Type B pancreatic cell (in vitro differentiated cells): Measurements from ENCODE around the gene CD244. TPM values are rescaled to one million over a fixed set of nuclear protein-coding genes. Genes with fewer than 3 reads are reported as not detected.

Experiments
- DNase-seq: peaks from one replicate; pipeline ENCODE4 v3.0.0; 2021; ENCODE audit warnings: mixed read lengths; ENCODE audit not compliant: unreplicated experiment; ENCODE audit errors: extremely low spot score
- H3K27ac Mint-ChIP-seq: 2 replicates; pipeline ENCODE4 v1.8.0; 2021; ENCODE audit warnings: mild to moderate bottlenecking, mixed read lengths
- H3K27me3 Mint-ChIP-seq: 2 replicates; pipeline ENCODE4 v1.8.0; 2021; ENCODE audit warnings: mixed read lengths
- H3K36me3 Mint-ChIP-seq: 2 replicates; pipeline ENCODE4 v1.8.0; 2021; ENCODE audit warnings: mixed read lengths
- H3K4me1 Mint-ChIP-seq: one replicate; pipeline ENCODE4 v1.8.0; 2021; ENCODE audit warnings: mixed read lengths; ENCODE audit not compliant: unreplicated experiment
- H3K4me3 Mint-ChIP-seq: 2 replicates; pipeline ENCODE4 v1.8.0; 2021; ENCODE audit warnings: mild to moderate bottlenecking, mixed read lengths
- H3K9me3 Mint-ChIP-seq: 2 replicates; pipeline ENCODE4 v1.8.0; 2021; ENCODE audit warnings: mixed read lengths
- CTCF ChIP-seq: fragments of 200-600 bp; sonication (generic); conservative IDR thresholded peaks from 2 replicates; pipeline ENCODE4 v1.5.0; 2021; ENCODE audit warnings: antibody characterized with exemption, mild to moderate bottlenecking
- total RNA-seq: library from RNA; stranded (reverse); gene quantifications from 2 replicates; pipeline ENCODE4 v1.2.1, GENCODE V29; 2021; ENCODE audit warnings: low replicate concordance

Gene CD244
- total RNA-seq, 1 donor from 2014 or later: 0.56 TPM

DNA sequence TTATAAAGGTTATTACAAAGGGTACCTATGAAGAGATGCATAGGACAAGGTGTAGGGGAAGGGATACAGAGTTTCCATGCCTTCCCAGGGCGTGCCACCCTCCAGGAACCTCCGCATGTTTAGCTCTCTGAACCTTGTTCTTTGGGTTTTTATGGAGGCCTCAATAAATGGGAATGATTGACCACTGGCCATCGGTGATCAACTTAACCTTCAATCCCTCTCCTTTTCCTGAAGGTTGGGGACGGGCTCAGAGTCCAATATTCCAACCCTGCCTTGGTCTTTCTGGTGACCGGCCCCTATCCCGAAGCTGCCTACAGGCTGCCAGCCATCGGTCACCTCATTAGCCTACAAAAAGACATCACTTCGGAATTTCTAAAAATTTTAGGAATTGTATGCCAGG is 11.7 kb downstream of the CD244 start:
- H3K27ac Mint-ChIP-seq: no peak overlapping the region
- H3K4me3 Mint-ChIP-seq: no peak overlapping the region
- peaks cover 2% of the 10 kb centered on the region for H3K27me3 Mint-ChIP-seq
- DNase-seq: no peak
- TF ChIP-seq CTCF: no peak
- no peaks in the 10 kb centered on the region for H3K4me1 Mint-ChIP-seq
- H3K36me3 Mint-ChIP-seq: no peaks in the 10 kb centered on the region
- no peaks in the 10 kb centered on the region for H3K9me3 Mint-ChIP-seq

- Mint-ChIP-seq H3K9me3 (no peaks in the 10 kb centered on the region), H3K36me3 (no peaks in the 10 kb centered on the region), H3K4me3 (no peak overlapping the region), H3K4me1 (no peaks in the 10 kb centered on the region), H3K27me3 (peaks cover 2% of the 10 kb centered on the region), H3K27ac (no peak overlapping the region)
- DNase-seq: no peak
- no peak for TF ChIP-seq CTCF
Measured at GRCh38 chr1:160850541-160850940, 12.1 kb downstream of the CD244 start.

- no peak for TF ChIP-seq CTCF
- Mint-ChIP-seq H3K27me3 (peaks cover 5% of the 10 kb centered on the region), H3K27ac (no peak overlapping the region), H3K9me3 (no peaks in the 10 kb centered on the region), H3K4me1 (no peaks in the 10 kb centered on the region), H3K4me3 (no peak overlapping the region), H3K36me3 (no peaks in the 10 kb centered on the region)
- no peak for DNase-seq
Measured at GRCh38 chr1:160846281-160846680, 16.4 kb downstream of the CD244 start.

DNA sequence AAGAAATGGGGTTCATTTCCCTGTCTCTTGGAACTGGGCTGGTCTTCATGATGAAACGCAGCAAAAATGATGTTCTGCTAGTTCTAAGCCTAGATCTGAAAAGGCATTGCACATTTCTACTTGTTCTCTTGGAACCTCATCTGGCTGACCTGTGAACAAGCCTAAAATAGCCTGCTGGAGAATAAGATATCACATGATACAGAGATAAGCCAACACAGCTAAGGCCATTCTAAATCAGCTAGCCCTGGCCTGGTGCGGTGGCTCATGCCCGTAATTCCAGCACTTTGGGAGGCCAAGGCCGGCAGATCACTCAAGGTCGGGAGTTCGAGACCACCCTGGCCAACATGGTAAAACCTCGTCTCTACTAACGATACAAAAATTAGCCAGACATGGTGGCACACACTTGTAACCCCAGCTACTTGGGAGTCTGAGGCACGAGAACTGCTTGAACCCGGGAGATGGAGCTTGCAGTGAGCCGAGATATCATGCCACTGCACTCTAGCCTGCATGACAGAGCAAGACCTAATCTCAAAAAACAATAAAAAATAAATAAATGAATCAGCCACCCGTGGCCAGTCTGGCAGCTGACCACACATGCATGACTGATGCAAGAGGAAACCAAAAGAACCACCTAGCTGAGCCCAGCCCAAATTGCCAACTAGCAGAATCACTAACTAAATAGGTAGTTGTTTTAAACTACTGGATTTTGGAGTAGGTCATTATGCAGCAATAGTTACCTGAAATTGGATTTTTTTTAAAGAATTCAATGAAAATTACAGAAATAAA is 18.0 kb downstream of the CD244 start:
- Mint-ChIP-seq H3K9me3 (no peaks in the 10 kb centered on the region), H3K27ac (no peak overlapping the region), H3K4me1 (no peaks in the 10 kb centered on the region), H3K27me3 (peaks cover 5% of the 10 kb centered on the region), H3K4me3 (no peak overlapping the region), H3K36me3 (no peaks in the 10 kb centered on the region)
- DNase-seq: no peak
- no peak for TF ChIP-seq CTCF

- Mint-ChIP-seq H3K4me3 (no peak overlapping the region), H3K36me3 (no peaks in the 10 kb centered on the region), H3K27ac (no peak overlapping the region), H3K27me3 (peaks cover 5% of the 10 kb centered on the region), H3K4me1 (no peaks in the 10 kb centered on the region), H3K9me3 (no peaks in the 10 kb centered on the region)
- DNase-seq: no peak
- no peak for TF ChIP-seq CTCF
Measured at GRCh38 chr1:160841079-160841478, 21.6 kb downstream of the CD244 start.
